Measurements from ENCODE around the gene SREBF2.

DNA sequence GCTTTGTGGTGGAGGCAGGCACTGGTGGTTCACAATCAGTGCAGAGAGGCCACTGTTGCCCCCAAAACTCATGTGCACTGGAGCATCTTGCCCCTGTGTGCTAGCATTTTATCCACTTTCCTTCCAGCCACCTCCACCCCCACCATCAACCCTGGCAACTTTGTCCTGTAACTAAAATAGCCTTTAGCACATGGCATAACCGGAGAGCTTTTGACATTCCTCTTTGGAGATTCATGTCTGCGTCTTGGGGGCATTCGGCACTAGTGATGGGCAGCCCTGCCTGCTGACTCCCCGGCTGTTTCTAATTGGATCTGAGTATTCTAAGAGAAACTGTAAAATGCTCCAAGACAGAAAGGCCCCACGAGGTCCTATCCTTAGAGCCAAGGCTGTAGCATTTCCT, 66.2 kb downstream of the SREBF2 start:
- TF ChIP-seq, protein P1, sequence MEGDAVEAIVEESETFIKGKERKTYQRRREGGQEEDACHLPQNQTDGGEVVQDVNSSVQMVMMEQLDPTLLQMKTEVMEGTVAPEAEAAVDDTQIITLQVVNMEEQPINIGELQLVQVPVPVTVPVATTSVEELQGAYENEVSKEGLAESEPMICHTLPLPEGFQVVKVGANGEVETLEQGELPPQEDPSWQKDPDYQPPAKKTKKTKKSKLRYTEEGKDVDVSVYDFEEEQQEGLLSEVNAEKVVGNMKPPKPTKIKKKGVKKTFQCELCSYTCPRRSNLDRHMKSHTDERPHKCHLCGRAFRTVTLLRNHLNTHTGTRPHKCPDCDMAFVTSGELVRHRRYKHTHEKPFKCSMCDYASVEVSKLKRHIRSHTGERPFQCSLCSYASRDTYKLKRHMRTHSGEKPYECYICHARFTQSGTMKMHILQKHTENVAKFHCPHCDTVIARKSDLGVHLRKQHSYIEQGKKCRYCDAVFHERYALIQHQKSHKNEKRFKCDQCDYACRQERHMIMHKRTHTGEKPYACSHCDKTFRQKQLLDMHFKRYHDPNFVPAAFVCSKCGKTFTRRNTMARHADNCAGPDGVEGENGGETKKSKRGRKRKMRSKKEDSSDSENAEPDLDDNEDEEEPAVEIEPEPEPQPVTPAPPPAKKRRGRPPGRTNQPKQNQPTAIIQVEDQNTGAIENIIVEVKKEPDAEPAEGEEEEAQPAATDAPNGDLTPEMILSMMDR (conservative IDR thresholded peaks at IDR 0.05; ENCODE audit: low read length): no peak
- TF ChIP-seq EZH2phosphoT487 (IDR thresholded peaks at IDR 0.05; ENCODE audit: borderline replicate concordance): no peak

Data from Loucy (cell line).